PC-3 (cell line): ENCODE results near the gene MAPKAP1.

Experiments used
- CTCF ChIP-seq: fragments of 300-600 bp; sonication (generic); conservative IDR thresholded peaks from 2 replicates; pipeline ENCODE4 v1.5.1; 2017; ENCODE audit warnings: antibody characterized with exemption, low read depth, mild to moderate bottlenecking, low read length
- EZH2 ChIP-seq: fragments of 300-600 bp; sonication (generic); IDR thresholded peaks from one replicate; pipeline ENCODE4 v1.6.1; 2017; ENCODE audit warnings: antibody characterized with exemption, mild to moderate bottlenecking, low read length; ENCODE audit not compliant: unreplicated experiment

- TF ChIP-seq CTCF = no peak
- TF ChIP-seq EZH2 = no peak
Observed at GRCh38 chr9:125593581-125594222, 113.3 kb downstream of the MAPKAP1 start.
